MM.1S (cell line): ENCODE results near the gene PLD4.

Experiments
- CTCF ChIP-seq: fragments of 300-600 bp; sonication (generic); IDR thresholded peaks from 2 replicates; pipeline ENCODE4 v1.5.1; 2016; ENCODE audit warnings: antibody characterized with exemption, low read length, mixed read lengths
- EZH2 ChIP-seq: fragments of 300-600 bp; sonication (generic); optimal IDR thresholded peaks from 2 replicates; pipeline ENCODE3; 2017; ENCODE audit warnings: low read depth, mild to moderate bottlenecking, antibody characterized with exemption, low read length, mixed read lengths

- TF ChIP-seq CTCF (no peak), EZH2 (no peak)
Observed at GRCh38 chr14:104913435-104913834, 11.2 kb upstream of the PLD4 start.
